Choroid plexus epithelial cell (primary cell): ENCODE data around the gene DDX4.

Experiments used
- DNase-seq: peaks from one replicate; pipeline ENCODE4 v3.0.0-alpha.2; 2010; ENCODE audit warnings: low read depth
- H3K4me3 ChIP-seq: 2 replicates; pipeline ENCODE4 v1.5.1; 2011; ENCODE audit warnings: low read depth, mild to moderate bottlenecking, control low read depth, low read length, moderate library complexity
- TF ChIP-seq, protein P1 (sequence below): conservative IDR thresholded peaks from 2 replicates; pipeline ENCODE4 v1.5.1; 2011; ENCODE audit warnings: low read depth, mild to moderate bottlenecking, control low read depth, inconsistent platforms, low read length, moderate library complexity

The DDX4 gene

DNA sequence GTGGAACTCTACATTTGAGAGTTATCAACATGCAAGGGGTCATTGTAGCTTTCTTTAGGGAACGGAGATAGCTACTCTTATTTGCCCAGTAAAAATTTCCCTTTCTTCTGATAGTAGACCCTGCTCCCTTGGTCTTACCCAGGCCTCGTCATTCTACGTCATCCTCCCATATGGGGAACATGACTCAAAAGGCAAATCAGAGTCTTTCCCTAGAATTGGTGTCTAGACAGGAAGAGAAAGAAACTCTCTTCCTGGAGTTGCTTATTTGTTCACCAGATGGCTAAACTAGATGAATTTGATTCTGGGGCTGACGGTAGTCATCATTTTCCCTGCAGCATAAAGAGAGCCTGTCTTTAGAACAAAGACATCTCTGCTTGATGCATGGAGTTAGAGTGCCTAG lies 13.6 kb upstream of the DDX4 start:
- no peak for DNase-seq
- H3K4me3 ChIP-seq: no peak overlapping the region
- TF ChIP-seq, protein P1, sequence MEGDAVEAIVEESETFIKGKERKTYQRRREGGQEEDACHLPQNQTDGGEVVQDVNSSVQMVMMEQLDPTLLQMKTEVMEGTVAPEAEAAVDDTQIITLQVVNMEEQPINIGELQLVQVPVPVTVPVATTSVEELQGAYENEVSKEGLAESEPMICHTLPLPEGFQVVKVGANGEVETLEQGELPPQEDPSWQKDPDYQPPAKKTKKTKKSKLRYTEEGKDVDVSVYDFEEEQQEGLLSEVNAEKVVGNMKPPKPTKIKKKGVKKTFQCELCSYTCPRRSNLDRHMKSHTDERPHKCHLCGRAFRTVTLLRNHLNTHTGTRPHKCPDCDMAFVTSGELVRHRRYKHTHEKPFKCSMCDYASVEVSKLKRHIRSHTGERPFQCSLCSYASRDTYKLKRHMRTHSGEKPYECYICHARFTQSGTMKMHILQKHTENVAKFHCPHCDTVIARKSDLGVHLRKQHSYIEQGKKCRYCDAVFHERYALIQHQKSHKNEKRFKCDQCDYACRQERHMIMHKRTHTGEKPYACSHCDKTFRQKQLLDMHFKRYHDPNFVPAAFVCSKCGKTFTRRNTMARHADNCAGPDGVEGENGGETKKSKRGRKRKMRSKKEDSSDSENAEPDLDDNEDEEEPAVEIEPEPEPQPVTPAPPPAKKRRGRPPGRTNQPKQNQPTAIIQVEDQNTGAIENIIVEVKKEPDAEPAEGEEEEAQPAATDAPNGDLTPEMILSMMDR: no peak

DNA sequence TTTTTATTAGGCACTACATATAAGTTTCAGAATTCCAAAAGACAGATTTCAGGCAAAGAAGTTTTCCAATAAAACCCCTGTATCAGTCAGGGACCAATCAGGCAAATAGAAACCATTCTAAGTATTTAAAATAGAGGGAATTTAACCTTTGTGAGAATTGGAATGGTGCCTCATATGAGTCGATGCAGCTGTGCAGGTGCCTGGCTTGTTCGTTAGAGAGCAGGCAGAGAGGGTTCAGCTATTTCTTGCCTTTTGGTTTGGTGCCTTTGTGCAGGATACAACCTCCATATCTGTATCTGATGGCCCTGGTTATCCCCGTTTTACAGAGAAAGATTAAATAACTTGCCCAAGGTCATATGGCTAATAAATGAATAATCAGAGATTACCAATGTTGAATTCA lies 6.0 kb upstream of the DDX4 start:
- no peak for DNase-seq
- no peak overlapping the region for H3K4me3 ChIP-seq
- TF ChIP-seq, protein P1: no peak

DNA sequence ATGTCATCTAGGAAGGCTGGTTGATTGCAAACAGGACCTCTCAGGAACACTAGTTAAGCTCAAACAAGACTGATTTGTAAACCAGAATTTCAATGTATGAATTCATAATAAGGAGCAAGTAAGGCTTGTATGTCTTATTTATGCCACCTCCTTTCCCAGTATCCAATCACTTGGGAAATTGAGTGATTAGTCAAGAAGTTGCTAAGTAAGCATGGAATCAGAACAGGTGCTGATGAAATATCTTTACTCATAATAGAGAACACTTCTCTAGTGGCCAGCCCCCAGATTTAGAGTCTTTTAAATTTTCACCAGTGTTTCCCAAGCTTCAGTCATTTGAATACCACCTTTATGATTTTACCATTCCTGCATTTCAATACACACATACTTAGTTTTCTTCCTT lies 5.3 kb upstream of the DDX4 start:
- no peak overlapping the region for H3K4me3 ChIP-seq
- no peak for DNase-seq
- TF ChIP-seq, protein P1: no peak

DNA sequence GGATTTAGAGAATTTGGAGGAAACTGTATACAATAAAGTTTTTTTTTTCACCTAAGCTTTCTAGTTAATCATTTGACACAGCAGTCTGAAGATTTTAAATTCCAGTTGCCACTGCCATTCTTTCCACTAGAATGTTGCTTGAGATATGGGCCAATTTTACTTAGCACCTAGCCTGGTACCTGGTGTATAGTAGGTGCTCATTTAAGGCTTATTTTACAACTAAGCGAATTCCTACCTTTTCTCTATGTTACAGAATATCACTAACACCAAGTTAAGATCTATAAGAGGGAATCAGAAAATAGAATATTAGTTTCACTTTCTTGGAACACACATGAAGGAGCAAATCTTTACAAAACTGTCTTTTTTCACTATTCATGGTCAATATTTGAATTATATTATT lies 3.2 kb upstream of the DDX4 start:
- no peak for DNase-seq
- no peak overlapping the region for H3K4me3 ChIP-seq
- TF ChIP-seq, protein P1: no peak

DNA sequence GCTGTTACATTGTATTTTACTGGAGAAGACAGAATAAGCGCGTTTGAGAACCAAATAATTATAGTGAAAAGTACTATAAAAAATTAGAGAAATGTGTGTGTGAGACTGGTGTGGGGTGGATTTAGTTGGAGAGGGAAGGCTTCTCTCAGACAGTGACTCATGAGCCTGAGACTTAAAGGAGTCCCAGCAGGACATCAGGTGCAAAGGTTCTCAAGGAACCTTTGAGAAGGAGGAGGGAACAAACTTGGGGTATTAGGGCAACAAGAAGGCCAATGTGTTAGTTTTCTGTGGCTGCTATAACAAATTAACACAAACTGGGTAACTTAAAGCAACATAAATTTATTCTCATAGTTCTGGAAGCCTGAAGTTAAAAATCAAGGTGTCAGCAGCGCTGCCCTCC lies 4.9 kb downstream of the DDX4 start:
- TF ChIP-seq, protein P1: no peak
- no peak overlapping the region for H3K4me3 ChIP-seq
- peak; percentile 30 for DNase-seq

DNA sequence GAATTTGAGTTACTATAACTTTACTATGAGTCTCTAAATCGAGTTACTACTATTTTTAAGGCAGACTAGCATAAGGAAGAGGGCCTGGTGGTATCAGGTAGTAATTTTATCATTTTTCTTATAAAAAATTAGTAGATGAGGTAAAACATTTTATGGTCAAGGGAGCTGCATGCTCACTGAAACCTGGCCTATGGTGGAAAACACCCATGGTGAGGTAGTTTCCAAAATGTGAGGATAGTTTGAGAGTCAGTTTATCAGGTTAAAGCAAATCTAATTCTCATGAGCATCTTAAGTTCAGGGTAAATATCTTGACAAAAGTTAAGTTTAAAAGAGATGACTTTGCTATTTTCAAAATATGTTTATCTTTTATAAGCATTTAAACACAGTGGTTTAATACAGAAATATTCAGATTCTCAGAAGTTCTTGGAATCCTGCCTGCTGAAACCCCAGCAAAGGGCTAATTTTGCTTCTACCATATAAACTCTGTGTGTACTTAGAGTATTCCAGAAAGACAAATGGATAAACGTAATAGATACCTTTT lies 10.0 kb downstream of the DDX4 start:
- H3K4me3 ChIP-seq: no peak overlapping the region
- TF ChIP-seq, protein P1: no peak
- DNase-seq: no peak

DNA sequence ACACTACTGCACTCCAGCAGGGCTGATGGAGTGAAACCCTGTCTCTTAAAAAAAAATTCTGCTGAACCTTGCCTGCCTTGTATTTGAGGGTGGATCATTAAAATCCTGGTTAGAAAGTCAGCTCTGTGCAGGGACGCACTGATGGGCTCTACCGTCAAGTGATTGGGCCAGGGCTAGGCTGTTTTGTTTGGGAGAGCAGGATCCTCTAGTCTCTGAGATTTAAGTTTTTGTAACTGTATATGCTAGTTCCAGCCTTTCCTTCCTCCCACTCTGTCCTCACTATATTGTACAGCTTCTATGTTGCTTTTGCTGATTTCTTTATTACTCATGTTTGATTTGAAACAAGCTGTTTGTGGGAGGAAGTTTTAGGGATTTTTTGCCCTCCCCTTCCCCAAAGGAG lies 11.5 kb downstream of the DDX4 start:
- no peak for DNase-seq
- TF ChIP-seq, protein P1: no peak
- H3K4me3 ChIP-seq: no peak overlapping the region
